Mesendoderm (in vitro differentiated cells): ENCODE measurements around the gene GARIN5B.
"Not testable (repeated sequence)": the region's sequence is repeated elsewhere in the genome, so short reads cannot be mapped to it uniquely, and the experiment has no call there.

Experiments
- DNase-seq: peaks from one replicate; pipeline ENCODE4 v3.0.0; 2013
- H2AK5ac ChIP-seq: 2 replicates; pipeline ENCODE4 v1.6.1; 2013; ENCODE audit warnings: low read length, inconsistent platforms
- H2BK120ac ChIP-seq: 2 replicates; pipeline ENCODE4 v1.6.1; 2013; ENCODE audit warnings: low read depth, mild to moderate bottlenecking, low read length, moderate library complexity, mixed read lengths
- H2BK15ac ChIP-seq: replicated peaks from 2 replicates; pipeline ENCODE4 v1.6.1; 2013; ENCODE audit warnings: low read depth, mild to moderate bottlenecking, moderate library complexity
- H2BK5ac ChIP-seq: 2 replicates; pipeline ENCODE4 v1.6.1; 2013; ENCODE audit warnings: low read length, inconsistent platforms
- H3K18ac ChIP-seq: 2 replicates; pipeline ENCODE4 v1.6.1; 2013; ENCODE audit warnings: mild to moderate bottlenecking, low read length, mixed read lengths
- H3K23ac ChIP-seq: one replicate; pipeline ENCODE4 v1.6.1; 2013; ENCODE audit warnings: low read length
- H3K27ac ChIP-seq: 2 replicates; pipeline ENCODE4 v1.5.1; 2013; ENCODE audit warnings: low read depth, mild to moderate bottlenecking, inconsistent platforms, low read length, moderate library complexity
- H3K27me3 ChIP-seq: 2 replicates; pipeline ENCODE4 v1.6.1; 2013; ENCODE audit warnings: low read length, control low read depth, mild to moderate bottlenecking, inconsistent platforms; ENCODE audit not compliant: insufficient read depth, poor library complexity
- H3K36me3 ChIP-seq: 2 replicates; pipeline ENCODE4 v1.6.1; 2013; ENCODE audit warnings: low read length, inconsistent platforms; ENCODE audit not compliant: control insufficient read depth, insufficient read depth
- H3K4ac ChIP-seq: one replicate; pipeline ENCODE4 v1.6.1; 2013; ENCODE audit warnings: low read depth, mild to moderate bottlenecking, low read length, moderate library complexity
- H3K4me1 ChIP-seq: 2 replicates; pipeline ENCODE4 v1.6.1; 2013; ENCODE audit warnings: low read depth, low read length, inconsistent platforms; ENCODE audit not compliant: control insufficient read depth
- H3K4me2 ChIP-seq: 2 replicates; pipeline ENCODE4 v1.6.1; 2013; ENCODE audit warnings: low read length
- H3K4me3 ChIP-seq: 2 replicates; pipeline ENCODE4 v1.5.1; 2013; ENCODE audit warnings: mild to moderate bottlenecking, low read length
- H3K56ac ChIP-seq: one replicate; pipeline ENCODE4 v1.6.1; 2013; ENCODE audit warnings: low read length
- H3K79me1 ChIP-seq: 2 replicates; pipeline ENCODE4 v1.6.1; 2013; ENCODE audit warnings: low read length, inconsistent platforms
- H3K79me2 ChIP-seq: 2 replicates; pipeline ENCODE4 v1.6.1; 2013; ENCODE audit warnings: mild to moderate bottlenecking, low read length; ENCODE audit not compliant: control insufficient read depth, insufficient read depth
- H3K9ac ChIP-seq: 2 replicates; pipeline ENCODE4 v1.6.1; 2013; ENCODE audit warnings: low read length, inconsistent platforms
- H4K5ac ChIP-seq: one replicate; pipeline ENCODE4 v1.6.1; 2013; ENCODE audit warnings: low read length
- H4K8ac ChIP-seq: one replicate; pipeline ENCODE4 v1.6.1; 2013; ENCODE audit warnings: low read depth, mild to moderate bottlenecking, control low read depth, low read length, moderate library complexity
- WGBS: extraction: QIAGEN DNeasy Blood & Tissue Kit; methylation state at CpG from one replicate; pipeline ENCODE4 v1.1.7; 2013; ENCODE audit warnings: low lambda C conversion rate, missing lambda C conversion rate; ENCODE audit not compliant: insufficient coverage; ENCODE audit errors: extremely low coverage; 5-methylcytosine and 5-hydroxymethylcytosine counted together

GARIN5B gene

GRCh38 chr19:55407550-55407799, 44.4 kb upstream of the GARIN5B start, which contains the start of gene UBE2S:
UBE2S (minus strand) TSS chr19:55407788; CDS start chr19:55407589, 199 bp downstream.
- peak within 1 kb of the TSS; percentile 52 for H2BK120ac ChIP-seq
- peak within 1 kb of the TSS; percentile 84 for H4K5ac ChIP-seq
- H3K4me2 ChIP-seq: peak within 1 kb of the TSS; percentile 38
- peak within 1 kb of the TSS; percentile 98 for H3K27ac ChIP-seq
- not testable (repeated sequence) for H3K27me3 ChIP-seq, H2BK15ac ChIP-seq, DNase-seq, H4K8ac ChIP-seq
- H3K23ac ChIP-seq: peak within 1 kb of the TSS; percentile 91
- H3K4me3 ChIP-seq: peak within 1 kb of the TSS; percentile 91
- H3K18ac ChIP-seq: peak within 1 kb of the TSS; percentile 98
- peak within 1 kb of the TSS; percentile 85 for H3K4ac ChIP-seq
- peaks cover 28% of the 10 kb centered on the region for H3K79me2 ChIP-seq
- H3K56ac ChIP-seq: peak within 1 kb of the TSS; percentile 97
- peak within 1 kb of the TSS; percentile 97 for H3K9ac ChIP-seq
- peaks cover 13% of the 10 kb centered on the region for H3K36me3 ChIP-seq
- peaks cover 10% of the 10 kb centered on the region for H3K4me1 ChIP-seq
- peak within 1 kb of the TSS; percentile 95 for H2BK5ac ChIP-seq
- no CpG with 5 or more reads among the region's 36 CpGs for WGBS
- H3K79me1 ChIP-seq: peaks cover 19% of the 10 kb centered on the region
- H2AK5ac ChIP-seq: peak within 1 kb of the TSS; percentile 5

- peak overlapping the region; percentile 97 for H3K9ac ChIP-seq
- peak overlapping the region; percentile 52 for H2BK120ac ChIP-seq
- H3K4me1 ChIP-seq: peaks cover 10% of the 10 kb centered on the region
- peak overlapping the region; percentile 98 for H3K27ac ChIP-seq
- no peak overlapping the region for H2BK15ac ChIP-seq
- peak overlapping the region; percentile 91 for H3K23ac ChIP-seq
- H4K8ac ChIP-seq: no peak overlapping the region
- H4K5ac ChIP-seq: no peak overlapping the region
- H3K79me2 ChIP-seq: peaks cover 28% of the 10 kb centered on the region
- no peak for DNase-seq
- H3K4me2 ChIP-seq: peak overlapping the region; percentile 3
- H3K79me1 ChIP-seq: peaks cover 19% of the 10 kb centered on the region
- peak overlapping the region; percentile 91 for H3K4me3 ChIP-seq
- peak overlapping the region; percentile 93 for H3K56ac ChIP-seq
- H2AK5ac ChIP-seq: no peak overlapping the region
- peaks cover 13% of the 10 kb centered on the region for H3K36me3 ChIP-seq
- peak overlapping the region; percentile 85 for H3K4ac ChIP-seq
- no peaks in the 10 kb centered on the region for H3K27me3 ChIP-seq
- peak overlapping the region; percentile 98 for H3K18ac ChIP-seq
- no CpG with 5 or more reads among the region's 35 CpGs for WGBS
- H2BK5ac ChIP-seq: no peak overlapping the region
Observed at GRCh38 chr19:55406826-55407549, 43.9 kb upstream of the GARIN5B start.

- Histone ChIP-seq H4K5ac (no peak overlapping the region), H3K4me1 (peaks cover 10% of the 10 kb centered on the region), H3K4me3 (peak overlapping the region; percentile 91), H3K27ac (no peak overlapping the region), H3K4ac (no peak overlapping the region), H2AK5ac (no peak overlapping the region), H4K8ac (no peak overlapping the region), H3K36me3 (peaks cover 13% of the 10 kb centered on the region), H3K18ac (no peak overlapping the region), H3K23ac (peak overlapping the region; percentile 67), H2BK15ac (no peak overlapping the region), H3K79me2 (peaks cover 28% of the 10 kb centered on the region), H3K79me1 (peaks cover 19% of the 10 kb centered on the region), H3K4me2 (peak overlapping the region; percentile 3), H3K27me3 (no peaks in the 10 kb centered on the region), H2BK5ac (no peak overlapping the region), H2BK120ac (no peak overlapping the region), H3K9ac (peak overlapping the region; percentile 97), H3K56ac (peak overlapping the region; percentile 93)
- no peak for DNase-seq
- no CpG with 5 or more reads among the region's 14 CpGs for WGBS
Observed at GRCh38 chr19:55406091-55406825, 43.2 kb upstream of the GARIN5B start.

- H3K27ac ChIP-seq: no peak overlapping the region
- no peak overlapping the region for H2BK15ac ChIP-seq
- H3K27me3 ChIP-seq: no peaks in the 10 kb centered on the region
- peaks cover 13% of the 10 kb centered on the region for H3K36me3 ChIP-seq
- H3K79me1 ChIP-seq: peaks cover 19% of the 10 kb centered on the region
- no peak overlapping the region for H3K4ac ChIP-seq
- H2BK120ac ChIP-seq: no peak overlapping the region
- H4K5ac ChIP-seq: no peak overlapping the region
- H3K4me1 ChIP-seq: peaks cover 10% of the 10 kb centered on the region
- peak overlapping the region; percentile 93 for H3K56ac ChIP-seq
- DNase-seq: no peak
- no CpG with 5 or more reads among the region's 5 CpGs for WGBS
- H3K4me3 ChIP-seq: no peak overlapping the region
- peaks cover 28% of the 10 kb centered on the region for H3K79me2 ChIP-seq
- H4K8ac ChIP-seq: no peak overlapping the region
- no peak overlapping the region for H2BK5ac ChIP-seq
- H2AK5ac ChIP-seq: no peak overlapping the region
- H3K4me2 ChIP-seq: peak overlapping the region; percentile 3
- H3K18ac ChIP-seq: no peak overlapping the region
- H3K9ac ChIP-seq: peak overlapping the region; percentile 97
- H3K23ac ChIP-seq: no peak overlapping the region
Observed at GRCh38 chr19:55405638-55406037, 42.6 kb upstream of the GARIN5B start.

- no peak overlapping the region for H2BK5ac ChIP-seq
- peaks cover 19% of the 10 kb centered on the region for H3K79me1 ChIP-seq
- H3K4me3 ChIP-seq: no peak overlapping the region
- no peak overlapping the region for H3K23ac ChIP-seq
- no peak overlapping the region for H3K9ac ChIP-seq
- no peak for DNase-seq
- no peak overlapping the region for H2BK15ac ChIP-seq
- H3K4me1 ChIP-seq: peaks cover 9% of the 10 kb centered on the region
- H3K4ac ChIP-seq: no peak overlapping the region
- H3K4me2 ChIP-seq: no peak overlapping the region
- peaks cover 28% of the 10 kb centered on the region for H3K79me2 ChIP-seq
- H4K5ac ChIP-seq: no peak overlapping the region
- no peaks in the 10 kb centered on the region for H3K27me3 ChIP-seq
- H3K36me3 ChIP-seq: peaks cover 13% of the 10 kb centered on the region
- H4K8ac ChIP-seq: no peak overlapping the region
- no peak overlapping the region for H2BK120ac ChIP-seq
- no peak overlapping the region for H3K56ac ChIP-seq
- H3K18ac ChIP-seq: no peak overlapping the region
- no peak overlapping the region for H3K27ac ChIP-seq
- H2AK5ac ChIP-seq: no peak overlapping the region
- WGBS: no CpG with 5 or more reads among the region's 2 CpGs
Observed at GRCh38 chr19:55402509-55402908, 39.4 kb upstream of the GARIN5B start.
